ENCODE data around the gene MAP2K1. TPM values are rescaled to one million over a fixed set of nuclear protein-coding genes. Genes with fewer than 3 reads are reported as not detected.

Gene MAP2K1
- total and polyA plus RNA-seq, 9 of the 15 experiments (the other 6 are each of a cell fraction or from before 2014, with no cell fraction given), result 7.5 to 58.3 (median 30.0) TPM

DNA sequence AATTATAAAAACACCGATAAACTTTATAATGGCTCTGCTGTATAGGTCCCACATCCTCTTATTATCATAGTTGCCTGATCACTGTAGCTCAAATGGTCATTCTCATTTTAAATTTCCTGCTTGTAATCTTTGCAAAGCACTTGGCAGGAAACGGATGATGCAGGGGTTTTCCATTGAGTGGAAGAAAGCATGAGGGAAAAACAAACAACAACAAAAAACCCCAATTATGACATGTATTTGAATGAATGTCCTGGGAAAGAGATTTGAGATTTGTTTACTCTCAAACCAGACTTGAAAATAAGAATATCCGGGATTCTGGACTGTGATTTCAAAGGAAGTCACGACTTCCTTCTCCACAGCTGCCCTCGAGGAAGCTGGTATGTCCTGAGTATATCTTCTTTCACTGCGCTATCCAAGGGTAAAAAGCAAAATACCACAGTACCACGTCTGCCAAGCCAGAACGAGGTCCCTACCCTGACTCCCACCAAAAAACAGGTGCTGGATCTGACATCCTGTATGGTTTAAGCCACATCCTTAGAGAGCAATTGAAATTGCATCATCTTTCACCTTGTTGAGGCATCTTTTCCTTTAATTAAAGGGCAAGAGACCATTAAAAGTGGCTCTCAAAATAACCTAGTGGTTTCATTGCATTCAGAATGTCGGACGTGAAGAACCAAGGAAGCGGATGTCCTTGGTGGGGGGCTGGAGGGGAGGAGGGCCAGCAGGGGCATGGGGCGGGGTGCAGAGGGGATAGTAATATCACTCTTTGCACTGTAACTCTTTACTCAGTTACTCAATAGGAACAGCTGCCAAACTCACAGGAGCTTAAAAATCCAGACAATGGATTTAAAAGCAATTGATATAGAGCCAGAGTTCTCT, 16.7 kb upstream of the MAP2K1 start (continued):
- TF ChIP-seq, protein P1, sequence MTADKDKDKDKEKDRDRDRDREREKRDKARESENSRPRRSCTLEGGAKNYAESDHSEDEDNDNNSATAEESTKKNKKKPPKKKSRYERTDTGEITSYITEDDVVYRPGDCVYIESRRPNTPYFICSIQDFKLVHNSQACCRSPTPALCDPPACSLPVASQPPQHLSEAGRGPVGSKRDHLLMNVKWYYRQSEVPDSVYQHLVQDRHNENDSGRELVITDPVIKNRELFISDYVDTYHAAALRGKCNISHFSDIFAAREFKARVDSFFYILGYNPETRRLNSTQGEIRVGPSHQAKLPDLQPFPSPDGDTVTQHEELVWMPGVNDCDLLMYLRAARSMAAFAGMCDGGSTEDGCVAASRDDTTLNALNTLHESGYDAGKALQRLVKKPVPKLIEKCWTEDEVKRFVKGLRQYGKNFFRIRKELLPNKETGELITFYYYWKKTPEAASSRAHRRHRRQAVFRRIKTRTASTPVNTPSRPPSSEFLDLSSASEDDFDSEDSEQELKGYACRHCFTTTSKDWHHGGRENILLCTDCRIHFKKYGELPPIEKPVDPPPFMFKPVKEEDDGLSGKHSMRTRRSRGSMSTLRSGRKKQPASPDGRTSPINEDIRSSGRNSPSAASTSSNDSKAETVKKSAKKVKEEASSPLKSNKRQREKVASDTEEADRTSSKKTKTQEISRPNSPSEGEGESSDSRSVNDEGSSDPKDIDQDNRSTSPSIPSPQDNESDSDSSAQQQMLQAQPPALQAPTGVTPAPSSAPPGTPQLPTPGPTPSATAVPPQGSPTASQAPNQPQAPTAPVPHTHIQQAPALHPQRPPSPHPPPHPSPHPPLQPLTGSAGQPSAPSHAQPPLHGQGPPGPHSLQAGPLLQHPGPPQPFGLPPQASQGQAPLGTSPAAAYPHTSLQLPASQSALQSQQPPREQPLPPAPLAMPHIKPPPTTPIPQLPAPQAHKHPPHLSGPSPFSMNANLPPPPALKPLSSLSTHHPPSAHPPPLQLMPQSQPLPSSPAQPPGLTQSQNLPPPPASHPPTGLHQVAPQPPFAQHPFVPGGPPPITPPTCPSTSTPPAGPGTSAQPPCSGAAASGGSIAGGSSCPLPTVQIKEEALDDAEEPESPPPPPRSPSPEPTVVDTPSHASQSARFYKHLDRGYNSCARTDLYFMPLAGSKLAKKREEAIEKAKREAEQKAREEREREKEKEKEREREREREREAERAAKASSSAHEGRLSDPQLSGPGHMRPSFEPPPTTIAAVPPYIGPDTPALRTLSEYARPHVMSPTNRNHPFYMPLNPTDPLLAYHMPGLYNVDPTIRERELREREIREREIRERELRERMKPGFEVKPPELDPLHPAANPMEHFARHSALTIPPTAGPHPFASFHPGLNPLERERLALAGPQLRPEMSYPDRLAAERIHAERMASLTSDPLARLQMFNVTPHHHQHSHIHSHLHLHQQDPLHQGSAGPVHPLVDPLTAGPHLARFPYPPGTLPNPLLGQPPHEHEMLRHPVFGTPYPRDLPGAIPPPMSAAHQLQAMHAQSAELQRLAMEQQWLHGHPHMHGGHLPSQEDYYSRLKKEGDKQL (CRISPR knock-in tag; IDR thresholded peaks at IDR 0.05; ENCODE audit: borderline replicate concordance), result no peak
- TF ChIP-seq, protein P2, sequence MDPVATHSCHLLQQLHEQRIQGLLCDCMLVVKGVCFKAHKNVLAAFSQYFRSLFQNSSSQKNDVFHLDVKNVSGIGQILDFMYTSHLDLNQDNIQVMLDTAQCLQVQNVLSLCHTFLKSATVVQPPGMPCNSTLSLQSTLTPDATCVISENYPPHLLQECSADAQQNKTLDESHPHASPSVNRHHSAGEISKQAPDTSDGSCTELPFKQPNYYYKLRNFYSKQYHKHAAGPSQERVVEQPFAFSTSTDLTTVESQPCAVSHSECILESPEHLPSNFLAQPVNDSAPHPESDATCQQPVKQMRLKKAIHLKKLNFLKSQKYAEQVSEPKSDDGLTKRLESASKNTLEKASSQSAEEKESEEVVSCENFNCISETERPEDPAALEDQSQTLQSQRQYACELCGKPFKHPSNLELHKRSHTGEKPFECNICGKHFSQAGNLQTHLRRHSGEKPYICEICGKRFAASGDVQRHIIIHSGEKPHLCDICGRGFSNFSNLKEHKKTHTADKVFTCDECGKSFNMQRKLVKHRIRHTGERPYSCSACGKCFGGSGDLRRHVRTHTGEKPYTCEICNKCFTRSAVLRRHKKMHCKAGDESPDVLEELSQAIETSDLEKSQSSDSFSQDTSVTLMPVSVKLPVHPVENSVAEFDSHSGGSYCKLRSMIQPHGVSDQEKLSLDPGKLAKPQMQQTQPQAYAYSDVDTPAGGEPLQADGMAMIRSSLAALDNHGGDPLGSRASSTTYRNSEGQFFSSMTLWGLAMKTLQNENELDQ (CRISPR knock-in tag; IDR thresholded peaks at IDR 0.05; ENCODE audit: borderline replicate concordance), result no peak
- TF ChIP-seq ZNF124 (CRISPR knock-in tag; IDR thresholded peaks at IDR 0.05), result no peak
- TF ChIP-seq EGR1 (conservative IDR thresholded peaks at IDR 0.05), result no peak
- TF ChIP-seq CREM (IDR thresholded peaks at IDR 0.05; ENCODE audit: low read depth), result no peak
- no peak for TF ChIP-seq ELK1 (CRISPR knock-in tag; IDR thresholded peaks at IDR 0.05)
- no peak for TF ChIP-seq ZNF174 (CRISPR knock-in tag; IDR thresholded peaks at IDR 0.05)
- no peak for TF ChIP-seq ZNF507 (tag; conservative IDR thresholded peaks at IDR 0.05)
- TF ChIP-seq HDAC2 (IDR thresholded peaks at IDR 0.05), result no peak; the same call in 1 of the 2 replicates
- no peak for TF ChIP-seq MIER1 (IDR thresholded peaks at IDR 0.05; ENCODE audit: low read depth)
- TF ChIP-seq CBFA2T2 (conservative IDR thresholded peaks at IDR 0.05), result no peak
- no peak for TF ChIP-seq SREBF2 (CRISPR knock-in tag; IDR thresholded peaks at IDR 0.05)
- no peak for TF ChIP-seq BRD9 (IDR thresholded peaks at IDR 0.05; ENCODE audit: low read depth, partially characterized antibody)
- TF ChIP-seq, protein P3, sequence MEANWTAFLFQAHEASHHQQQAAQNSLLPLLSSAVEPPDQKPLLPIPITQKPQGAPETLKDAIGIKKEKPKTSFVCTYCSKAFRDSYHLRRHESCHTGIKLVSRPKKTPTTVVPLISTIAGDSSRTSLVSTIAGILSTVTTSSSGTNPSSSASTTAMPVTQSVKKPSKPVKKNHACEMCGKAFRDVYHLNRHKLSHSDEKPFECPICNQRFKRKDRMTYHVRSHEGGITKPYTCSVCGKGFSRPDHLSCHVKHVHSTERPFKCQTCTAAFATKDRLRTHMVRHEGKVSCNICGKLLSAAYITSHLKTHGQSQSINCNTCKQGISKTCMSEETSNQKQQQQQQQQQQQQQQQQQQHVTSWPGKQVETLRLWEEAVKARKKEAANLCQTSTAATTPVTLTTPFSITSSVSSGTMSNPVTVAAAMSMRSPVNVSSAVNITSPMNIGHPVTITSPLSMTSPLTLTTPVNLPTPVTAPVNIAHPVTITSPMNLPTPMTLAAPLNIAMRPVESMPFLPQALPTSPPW (CRISPR knock-in tag; IDR thresholded peaks at IDR 0.05), result no peak
- TF ChIP-seq NFE2 (IDR thresholded peaks at IDR 0.05; ENCODE audit: low read depth), result peak; percentile 37; the same call in 1 of the 2 replicates
- no peak for TF ChIP-seq ZNF695 (CRISPR knock-in tag; IDR thresholded peaks at IDR 0.05)
- no peak for TF ChIP-seq GTF2E2 (tag; IDR thresholded peaks at IDR 0.05)
